GM10248 (cell line): Measurements from ENCODE around the gene MGAT1.
"Not testable (repeated sequence)": the region's sequence is repeated elsewhere in the genome, so short reads cannot be mapped to it uniquely, and the experiment has no call there.

ENCODE experiments used
- CTCF ChIA-PET: fragments of 300-600 bp; sonication (Branson Sonifier 250); formaldehyde crosslinking; extraction: SDS; loops from one replicate; lab custom pipeline; 2021; ENCODE audit warnings: antibody characterized with exemption; lab: Yijun Ruan, JAX
- POLR2A ChIA-PET: fragments of 350-650 bp; sonication (Branson Sonifier 250); formaldehyde crosslinking; extraction: SDS; loops from one replicate; lab custom pipeline; 2020; ENCODE audit warnings: antibody characterized with exemption; lab: Yijun Ruan, JAX
- DNase-seq: peaks from one replicate; pipeline ENCODE4 v3.0.0; 2012; ENCODE audit errors: extremely low spot score
- TF ChIP-seq, protein P1 (sequence below): IDR thresholded peaks from 2 replicates; pipeline ENCODE4 v1.5.1; 2012; ENCODE audit warnings: mild to moderate bottlenecking, low read depth; ENCODE audit errors: extremely low read depth, missing control alignments, control extremely low read depth

Gene MGAT1

GRCh38 chr5:180792287-180792964, 10.2 kb downstream of the MGAT1 start:
- TF ChIP-seq, protein P1, sequence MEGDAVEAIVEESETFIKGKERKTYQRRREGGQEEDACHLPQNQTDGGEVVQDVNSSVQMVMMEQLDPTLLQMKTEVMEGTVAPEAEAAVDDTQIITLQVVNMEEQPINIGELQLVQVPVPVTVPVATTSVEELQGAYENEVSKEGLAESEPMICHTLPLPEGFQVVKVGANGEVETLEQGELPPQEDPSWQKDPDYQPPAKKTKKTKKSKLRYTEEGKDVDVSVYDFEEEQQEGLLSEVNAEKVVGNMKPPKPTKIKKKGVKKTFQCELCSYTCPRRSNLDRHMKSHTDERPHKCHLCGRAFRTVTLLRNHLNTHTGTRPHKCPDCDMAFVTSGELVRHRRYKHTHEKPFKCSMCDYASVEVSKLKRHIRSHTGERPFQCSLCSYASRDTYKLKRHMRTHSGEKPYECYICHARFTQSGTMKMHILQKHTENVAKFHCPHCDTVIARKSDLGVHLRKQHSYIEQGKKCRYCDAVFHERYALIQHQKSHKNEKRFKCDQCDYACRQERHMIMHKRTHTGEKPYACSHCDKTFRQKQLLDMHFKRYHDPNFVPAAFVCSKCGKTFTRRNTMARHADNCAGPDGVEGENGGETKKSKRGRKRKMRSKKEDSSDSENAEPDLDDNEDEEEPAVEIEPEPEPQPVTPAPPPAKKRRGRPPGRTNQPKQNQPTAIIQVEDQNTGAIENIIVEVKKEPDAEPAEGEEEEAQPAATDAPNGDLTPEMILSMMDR: no peak
- no peak for DNase-seq
- CTCF ChIA-PET: interaction anchor here (1.5 to 1.8 kb wide), 2 partner anchors 9 to 10 kb away, joined by 5 read pairs; no protein-coding TSS in a partner anchor
- POLR2A ChIA-PET: interaction anchor here (1.2 kb wide), 1 partner anchor 45 kb away, joined by 3 read pairs; no protein-coding TSS in a partner anchor

DNA sequence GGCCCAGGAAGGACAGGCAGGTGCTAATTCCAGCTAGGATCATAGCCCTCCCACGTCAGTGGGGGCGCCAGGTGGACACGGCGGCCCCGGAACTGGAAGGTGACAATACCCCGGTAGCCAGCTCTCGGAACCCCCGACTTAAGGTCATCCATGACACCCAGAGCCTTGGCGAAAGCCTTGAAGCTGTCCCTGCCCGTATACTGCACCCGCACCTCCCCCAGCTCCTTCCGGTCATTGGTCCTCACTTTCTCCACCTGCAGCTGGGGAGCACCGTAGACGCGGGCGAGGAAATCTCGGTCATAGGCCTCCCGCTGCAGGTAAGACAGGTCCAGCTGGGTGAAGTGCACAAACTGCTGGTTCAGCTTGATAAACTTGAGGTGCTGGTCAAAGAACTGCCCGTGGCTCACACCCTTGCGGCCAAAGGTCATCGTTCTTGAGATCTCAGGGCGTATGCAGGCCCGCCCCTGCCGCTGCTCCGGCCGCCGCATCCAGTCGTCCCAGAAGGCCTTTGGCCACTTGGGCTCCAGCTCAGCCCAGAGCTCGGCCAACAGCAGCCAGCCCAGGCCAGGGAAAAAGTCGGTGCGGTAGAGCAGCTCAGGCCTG, 10.9 kb downstream of the MGAT1 start:
- POLR2A ChIA-PET: interaction anchor here (0.5 kb wide), 1 partner anchor 126 kb away, joined by 9 read pairs; no protein-coding TSS in a partner anchor
- TF ChIP-seq, protein P1: no peak
- DNase-seq: no peak
- CTCF ChIA-PET: interaction anchor here (0.9 to 1.8 kb wide), 3 partner anchors 9 to 77 kb away, joined by 3 to 5 read pairs (median 5); no protein-coding TSS in a partner anchor

- no peak for DNase-seq
- CTCF ChIA-PET: interaction anchor here (1.3 to 1.6 kb wide), 2 partner anchors 10 to 72 kb away, joined by 3 read pairs; no protein-coding TSS in a partner anchor
- POLR2A ChIA-PET: no interaction called here
- TF ChIP-seq, protein P1: no peak
Observed at GRCh38 chr5:180790524-180790923, 12.1 kb downstream of the MGAT1 start.

DNA sequence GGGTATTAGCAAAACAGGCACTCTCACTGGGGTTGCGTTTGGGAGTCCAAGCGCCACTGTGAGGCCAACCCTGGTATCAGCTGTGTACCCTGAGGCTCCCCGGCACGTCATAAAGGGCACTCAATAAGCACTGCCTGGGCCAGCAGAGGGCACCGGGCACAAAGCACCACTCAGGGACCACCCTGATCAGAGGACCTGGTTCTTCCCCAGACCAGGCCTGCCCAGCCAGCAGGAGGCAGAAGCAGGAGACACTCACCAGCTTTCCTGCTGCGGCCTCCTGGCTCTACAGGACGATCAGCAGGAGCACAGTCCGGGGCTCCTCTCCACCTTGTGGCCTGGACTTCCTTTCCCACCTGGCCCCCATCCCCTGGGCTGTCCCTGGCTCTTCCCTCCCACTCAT, 12.6 kb downstream of the MGAT1 start:
- ChIA-PET CTCF (interaction anchor here (1.3 to 1.6 kb wide), 2 partner anchors 9 to 73 kb away, joined by 3 read pairs; no protein-coding TSS in a partner anchor), POLR2A (no interaction called here)
- TF ChIP-seq, protein P1: no peak
- DNase-seq: no peak

GRCh38 chr5:180788651-180789410, 13.8 kb downstream of the MGAT1 start:
- POLR2A ChIA-PET, DNase-seq: not testable (repeated sequence)
- CTCF ChIA-PET: interaction anchor here (1.6 kb wide), 1 partner anchor 74 kb away, joined by 3 read pairs; no protein-coding TSS in a partner anchor

- DNase-seq: no peak
- ChIA-PET POLR2A (no interaction called here), CTCF (no interaction called here)
- TF ChIP-seq, protein P1: no peak
Observed at GRCh38 chr5:180787711-180788431, 14.7 kb downstream of the MGAT1 start.
